ENCODE results near the gene CCDC157. TPM values are rescaled to one million over a fixed set of nuclear protein-coding genes. Genes with fewer than 3 reads are reported as not detected.
A peak's percentile ranks its signal among the peaks of the same experiment; 100 is the strongest.

The CCDC157 gene
- total and polyA plus RNA-seq, 10 of the 15 experiments (the other 5 are each of a cell fraction or from before 2014, with no cell fraction given): 0.10 to 2.8 (median 1.2) TPM

- POLR2A ChIA-PET: interaction anchor here (0.9 to 2.9 kb wide), 2 partner anchors 14 to 16 kb away, joined by 3 to 10 read pairs; no protein-coding TSS in a partner anchor
- Histone ChIP-seq H3K4me1 (ENCODE audit: control insufficient read depth, insufficient read depth, low read length) (0 out of 2 replicates have a peak, but pooled peaks cover 5% of the 10 kb centered on the region), H3K9me3 (replicated peaks; ENCODE audit: control insufficient read depth, insufficient read depth, low read length) (no peaks in the 10 kb centered on the region), H3K79me2 (ENCODE audit: control insufficient read depth, insufficient read depth, low read length) (no peaks in the 10 kb centered on the region), H4K20me1 (ENCODE audit: control insufficient read depth, insufficient read depth) (no peaks in the 10 kb centered on the region), H3K4me3 (no peak overlapping the region), H3K27me3 (replicated peaks in 1 of 2; ENCODE audit: control insufficient read depth in 2 of 2, insufficient read depth in 2 of 2, low read length in 1 of 2) (no peaks in the 10 kb centered on the region), H3K4me2 (ENCODE audit: control insufficient read depth, insufficient read depth) (no peak overlapping the region), H3K27ac (ENCODE audit: control insufficient read depth, insufficient read depth) (no peak overlapping the region), H3K36me3 (ENCODE audit: control insufficient read depth in 2 of 2, insufficient read depth in 2 of 2, low read length in 1 of 2) (no peaks in the 10 kb centered on the region; a peak in 1 of 4 replicates), H2AFZ (ENCODE audit: control insufficient read depth, low read depth, low read length) (no peak overlapping the region), H3K9ac (ENCODE audit: control insufficient read depth, insufficient read depth, low read length) (no peak overlapping the region)
- DNase-seq (ENCODE audit: low read depth, low spot score): no peak
- SMC1A ChIA-PET (ENCODE audit: uncharacterized antibody, unreplicated experiment): interaction anchor here (1.2 to 1.3 kb wide), 2 partner anchors 8 to 14 kb away, joined by 4 read pairs; no protein-coding TSS in a partner anchor
- TSS peak; percentile 44 for BruUV-seq (replicated peaks)
- TF ChIP-seq RELA (IDR thresholded peaks at IDR 0.05; ENCODE audit: borderline replicate concordance, partially characterized antibody): no peak
- in situ Hi-C loops (cut with MboI): no loop called here
- intact Hi-C loops (cut with micrococcal nuclease; ENCODE audit: unreplicated experiment): no loop called here
- ATAC-seq: no peak
- no peak for FAIRE-seq
- CTCF ChIA-PET: interaction anchor here (0.6 to 2.7 kb wide), 6 partner anchors 11 to 294 kb away, joined by 3 to 12 read pairs (median 3); partner anchors contain the start of gene RNF215
- RAD21 ChIA-PET (ENCODE audit: unreplicated experiment): no interaction called here
- WGBS (ENCODE audit: insufficient coverage, insufficient replicate concordance, low lambda C conversion rate, missing lambda C conversion rate): 98% methylated on average over 5 of the region's 6 CpGs
These were observed 49.6 kb downstream of the CCDC157 start for GRCh38 chr22:30406400-30406799.

- RAD21 ChIA-PET (ENCODE audit: unreplicated experiment): no interaction called here
- H3K9ac ChIP-seq (ENCODE audit: control insufficient read depth, insufficient read depth, low read length): no peak overlapping the region
These were observed 51.7 kb downstream of the CCDC157 start for GRCh38 chr22:30408388-30409102.

More at GRCh38 chr22:30408388-30409102, 51.7 kb downstream of the CCDC157 start:
- ChIA-PET CTCF (interaction anchor here (1.5 kb wide), 1 partner anchor 16 kb away, joined by 4 read pairs; the partner anchor contains the start of gene MTFP1), SMC1A (ENCODE audit: uncharacterized antibody, unreplicated experiment) (interaction anchor here (1.3 kb wide), 1 partner anchor 14 kb away, joined by 3 read pairs; no protein-coding TSS in a partner anchor), POLR2A (no interaction called here)
- Histone ChIP-seq H4K20me1 (ENCODE audit: control insufficient read depth, insufficient read depth) (no peaks in the 10 kb centered on the region), H3K4me1 (ENCODE audit: control insufficient read depth, insufficient read depth, low read length) (no peaks in the 10 kb centered on the region), H3K36me3 (ENCODE audit: control insufficient read depth in 2 of 2, insufficient read depth in 2 of 2, low read length in 1 of 2) (no peaks in the 10 kb centered on the region; a peak in 1 of 4 replicates), H2AFZ (ENCODE audit: control insufficient read depth, low read depth, low read length) (no peak overlapping the region), H3K4me2 (ENCODE audit: control insufficient read depth, insufficient read depth) (no peak overlapping the region), H3K27ac (ENCODE audit: control insufficient read depth, insufficient read depth) (no peak overlapping the region), H3K79me2 (ENCODE audit: control insufficient read depth, insufficient read depth, low read length) (no peaks in the 10 kb centered on the region), H3K9me3 (replicated peaks; ENCODE audit: control insufficient read depth, insufficient read depth, low read length) (no peaks in the 10 kb centered on the region), H3K4me3 (no peak overlapping the region), H3K27me3 (replicated peaks in 1 of 2; ENCODE audit: control insufficient read depth in 2 of 2, insufficient read depth in 2 of 2, low read length in 1 of 2) (no peaks in the 10 kb centered on the region)
- intact Hi-C loops (cut with micrococcal nuclease; ENCODE audit: unreplicated experiment) (no loop called here), in situ Hi-C loops (cut with MboI) (no loop called here)
- no peak for DNase-seq (ENCODE audit: low read depth, low spot score)
- no peak for ATAC-seq
- TF ChIP-seq EZH2 (IDR thresholded peaks at IDR 0.05; ENCODE audit: borderline replicate concordance, control insufficient read depth, low read depth, low read length) (no peak), NR2F1 (conservative IDR thresholded peaks at IDR 0.05) (no peak)
- FAIRE-seq: no peak
- BruUV-seq (replicated peaks): no TSS peak
- 89% methylated on average over 13 of the region's 13 CpGs for WGBS (ENCODE audit: insufficient coverage, insufficient replicate concordance, low lambda C conversion rate, missing lambda C conversion rate)
